ENCODE data around the gene EHF.

- no peak for TF ChIP-seq CTCF (IDR thresholded peaks at IDR 0.05)
- TF ChIP-seq POLR2AphosphoS5 (IDR thresholded peaks at IDR 0.05), result no peak
- TF ChIP-seq POLR2A (IDR thresholded peaks at IDR 0.05), result no peak
Measured at GRCh38 chr11:34620202-34620601, 691 bp upstream of the EHF start.

Data from prostate gland (tissue), 2 donors.